ENCODE measurements around the gene UBE2V1. TPM values are rescaled to one million over a fixed set of nuclear protein-coding genes. Genes with fewer than 3 reads are reported as not detected.

UBE2V1 gene
- total RNA-seq, 2 experiments from 2014 or later: 115 to 140 TPM

DNA sequence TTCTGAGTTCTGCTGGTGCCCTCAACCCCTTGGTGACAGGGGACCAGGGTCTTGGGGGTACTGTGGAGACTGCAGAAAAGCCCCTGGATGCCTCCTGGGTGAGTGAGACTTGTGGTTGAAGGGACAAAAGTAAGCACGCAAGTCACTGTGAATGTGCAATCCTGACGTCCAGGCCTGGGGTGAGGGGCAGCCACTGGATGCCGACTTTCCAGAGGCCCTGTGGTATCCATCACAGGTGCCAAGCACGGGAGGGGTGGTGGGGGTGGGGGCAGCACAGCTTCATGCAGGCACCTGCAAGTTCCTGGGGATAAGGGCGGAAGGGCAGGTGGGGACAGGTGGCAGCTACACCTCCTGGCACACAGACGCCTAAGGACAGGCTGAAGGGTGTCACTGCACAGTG lies 20.1 kb upstream of the UBE2V1 start:
- POLR2A ChIA-PET: no interaction called here
- Mint-ChIP-seq H3K4me3 (no peak overlapping the region), H3K27me3 (no peaks in the 10 kb centered on the region), H3K9me3 (no peaks in the 10 kb centered on the region), H3K27ac (no peak overlapping the region), H3K4me1 (ENCODE audit: low read depth) (no peaks in the 10 kb centered on the region), H3K36me3 (ENCODE audit: low read depth) (peaks cover 68% of the 10 kb centered on the region)
- DNase-seq (peak in 1 of 14 experiments; percentile 5), ATAC-seq (ENCODE audit: poor library complexity) (no peak)
- no peaks in the 10 kb centered on the region for H3K4me1 ChIP-seq (ENCODE audit: insufficient read depth, low read length)
- CTCF ChIA-PET: interaction anchor here (2.3 kb wide), 1 partner anchor 12 kb away, joined by 10 read pairs; no protein-coding TSS in a partner anchor
- no peak overlapping the region for H3K4me3 ChIP-seq (ENCODE audit: low read length)
- H3K36me3 ChIP-seq (ENCODE audit: insufficient read depth, low read length): peaks cover 66% of the 10 kb centered on the region
- no peak overlapping the region for H3K27ac ChIP-seq (ENCODE audit: low read depth in 1 of 2, low read length in 2 of 2)
- intact Hi-C loops (cut with DNase I, micrococcal nuclease): no loop called here
- no peaks in the 10 kb centered on the region for H3K27me3 ChIP-seq (ENCODE audit: control insufficient read depth in 1 of 2, insufficient read depth in 2 of 2, low read length in 2 of 2)
- TF ChIP-seq, protein P1, sequence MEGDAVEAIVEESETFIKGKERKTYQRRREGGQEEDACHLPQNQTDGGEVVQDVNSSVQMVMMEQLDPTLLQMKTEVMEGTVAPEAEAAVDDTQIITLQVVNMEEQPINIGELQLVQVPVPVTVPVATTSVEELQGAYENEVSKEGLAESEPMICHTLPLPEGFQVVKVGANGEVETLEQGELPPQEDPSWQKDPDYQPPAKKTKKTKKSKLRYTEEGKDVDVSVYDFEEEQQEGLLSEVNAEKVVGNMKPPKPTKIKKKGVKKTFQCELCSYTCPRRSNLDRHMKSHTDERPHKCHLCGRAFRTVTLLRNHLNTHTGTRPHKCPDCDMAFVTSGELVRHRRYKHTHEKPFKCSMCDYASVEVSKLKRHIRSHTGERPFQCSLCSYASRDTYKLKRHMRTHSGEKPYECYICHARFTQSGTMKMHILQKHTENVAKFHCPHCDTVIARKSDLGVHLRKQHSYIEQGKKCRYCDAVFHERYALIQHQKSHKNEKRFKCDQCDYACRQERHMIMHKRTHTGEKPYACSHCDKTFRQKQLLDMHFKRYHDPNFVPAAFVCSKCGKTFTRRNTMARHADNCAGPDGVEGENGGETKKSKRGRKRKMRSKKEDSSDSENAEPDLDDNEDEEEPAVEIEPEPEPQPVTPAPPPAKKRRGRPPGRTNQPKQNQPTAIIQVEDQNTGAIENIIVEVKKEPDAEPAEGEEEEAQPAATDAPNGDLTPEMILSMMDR (IDR thresholded peaks at IDR 0.05): no peak
- H3K9me3 ChIP-seq (ENCODE audit: control insufficient read depth in 1 of 2, insufficient read depth in 1 of 2, low read length in 2 of 2): no peaks in the 10 kb centered on the region

DNA sequence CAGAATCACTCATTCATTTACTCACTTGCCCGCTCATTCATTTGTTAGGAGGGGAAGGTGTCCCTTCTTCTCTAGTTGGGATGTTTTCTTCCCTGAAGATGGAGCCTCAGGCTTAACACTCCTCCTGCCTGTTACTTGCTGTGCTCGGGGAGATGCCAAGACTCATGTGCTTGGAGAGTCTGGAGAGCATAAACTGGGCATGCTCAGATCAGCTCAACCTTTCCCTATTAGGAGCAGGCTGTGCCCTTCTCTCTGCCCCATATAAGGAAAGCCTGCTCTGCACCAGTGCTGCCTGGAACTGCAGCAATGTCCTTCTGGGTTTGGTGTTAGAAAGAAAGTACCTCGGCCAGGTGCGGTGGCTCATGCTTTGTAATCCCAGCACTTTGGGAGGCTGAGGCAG lies 18.0 kb upstream of the UBE2V1 start:
- no peaks in the 10 kb centered on the region for H3K9me3 ChIP-seq (ENCODE audit: control insufficient read depth in 1 of 2, insufficient read depth in 1 of 2, low read length in 2 of 2)
- no peak overlapping the region for H3K27ac ChIP-seq (ENCODE audit: low read depth in 1 of 2, low read length in 2 of 2)
- Mint-ChIP-seq H3K27me3 (no peaks in the 10 kb centered on the region), H3K36me3 (ENCODE audit: low read depth) (peaks cover 72% of the 10 kb centered on the region), H3K27ac (no peak overlapping the region), H3K4me1 (ENCODE audit: low read depth) (no peaks in the 10 kb centered on the region), H3K9me3 (no peaks in the 10 kb centered on the region), H3K4me3 (no peak overlapping the region)
- ATAC-seq (ENCODE audit: poor library complexity) (no peak), DNase-seq (no peak)
- H3K36me3 ChIP-seq (ENCODE audit: insufficient read depth, low read length): peaks cover 73% of the 10 kb centered on the region
- H3K4me3 ChIP-seq (ENCODE audit: low read length): no peak overlapping the region
- intact Hi-C loops (cut with DNase I, micrococcal nuclease): no loop called here
- ChIA-PET POLR2A (no interaction called here), CTCF (interaction anchor here (1.4 to 1.7 kb wide), 2 partner anchors 10 to 38 kb away, joined by 5 to 6 read pairs; no protein-coding TSS in a partner anchor)
- H3K27me3 ChIP-seq (ENCODE audit: control insufficient read depth in 1 of 2, insufficient read depth in 2 of 2, low read length in 2 of 2): no peaks in the 10 kb centered on the region
- TF ChIP-seq, protein P1 (IDR thresholded peaks at IDR 0.05): no peak
- no peaks in the 10 kb centered on the region for H3K4me1 ChIP-seq (ENCODE audit: insufficient read depth, low read length)

DNA sequence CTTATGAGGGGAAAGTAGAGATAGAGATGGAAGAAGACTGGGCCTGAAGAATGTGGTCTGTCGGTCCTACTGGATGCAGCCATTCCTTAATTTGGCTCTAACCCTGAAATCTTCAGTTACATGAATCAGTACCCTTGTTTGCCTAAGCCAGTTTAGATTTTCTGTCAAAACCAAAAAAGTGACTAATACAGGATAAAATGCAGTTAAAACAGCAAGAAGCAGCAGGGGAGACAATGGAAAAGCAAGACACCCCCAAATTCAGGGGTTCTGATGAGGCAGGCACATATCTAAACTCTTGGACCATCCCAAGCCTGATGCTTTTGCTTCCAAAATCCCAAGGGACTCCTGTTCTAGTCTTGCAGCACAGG lies 17.4 kb upstream of the UBE2V1 start:
- no peak overlapping the region for H3K27ac ChIP-seq (ENCODE audit: low read depth in 1 of 2, low read length in 2 of 2)
- no peaks in the 10 kb centered on the region for H3K9me3 Mint-ChIP-seq
- H3K36me3 Mint-ChIP-seq (ENCODE audit: low read depth): peaks cover 72% of the 10 kb centered on the region
- no peak overlapping the region for H3K4me3 Mint-ChIP-seq
- intact Hi-C loops (cut with DNase I, micrococcal nuclease): no loop called here
- ChIA-PET POLR2A (no interaction called here), CTCF (interaction anchor here (1.4 to 1.7 kb wide), 2 partner anchors 10 to 39 kb away, joined by 5 to 6 read pairs; no protein-coding TSS in a partner anchor)
- no peaks in the 10 kb centered on the region for H3K4me1 ChIP-seq (ENCODE audit: insufficient read depth, low read length)
- no peaks in the 10 kb centered on the region for H3K27me3 Mint-ChIP-seq
- H3K27me3 ChIP-seq (ENCODE audit: control insufficient read depth in 1 of 2, insufficient read depth in 2 of 2, low read length in 2 of 2): no peaks in the 10 kb centered on the region
- H3K36me3 ChIP-seq (ENCODE audit: insufficient read depth, low read length): peaks cover 73% of the 10 kb centered on the region
- H3K27ac Mint-ChIP-seq: no peak overlapping the region
- ATAC-seq (ENCODE audit: poor library complexity): no peak
- TF ChIP-seq, protein P1 (IDR thresholded peaks at IDR 0.05): no peak
- H3K9me3 ChIP-seq (ENCODE audit: control insufficient read depth in 1 of 2, insufficient read depth in 1 of 2, low read length in 2 of 2): no peaks in the 10 kb centered on the region
- DNase-seq: no peak
- no peak overlapping the region for H3K4me3 ChIP-seq (ENCODE audit: low read length)
- H3K4me1 Mint-ChIP-seq (ENCODE audit: low read depth): no peaks in the 10 kb centered on the region

Measured in CD4-positive, alpha-beta T cell (primary cell).